ENCODE results near the gene AZGP1. TPM values are rescaled to one million over a fixed set of nuclear protein-coding genes. Genes with fewer than 3 reads are reported as not detected.
"Not testable (repeated sequence)": the region's sequence is repeated elsewhere in the genome, so short reads cannot be mapped to it uniquely, and the experiment has no call there.

AZGP1 gene
- polyA plus RNA-seq, 1 experiment, result not detected

GRCh38 chr7:99974681-99975080 is 1.1 kb downstream of the AZGP1 start:
- Histone ChIP-seq H3K27me3 (ENCODE audit: control insufficient read depth, insufficient read depth, low read length) (no peaks in the 10 kb centered on the region), H3K4me3 (ENCODE audit: low read depth, low read length) (no peak overlapping the region), H3K36me3 (ENCODE audit: control insufficient read depth, insufficient read depth, low read length) (no peaks in the 10 kb centered on the region)
- CTCF ChIA-PET, result interaction anchor here (7.9 kb wide), 1 partner anchor 17 kb away, joined by 77 read pairs; no protein-coding TSS in a partner anchor
- no peak for DNase-seq (ENCODE audit: low read depth)
- POLR2A ChIA-PET, result no interaction called here
- TF ChIP-seq CTCF (IDR thresholded peaks at IDR 0.05; ENCODE audit: insufficient read depth, low read depth, low read length), result no peak

- H3K27me3 ChIP-seq (ENCODE audit: control insufficient read depth, insufficient read depth, low read length); H3K4me3 ChIP-seq (ENCODE audit: low read depth, low read length); DNase-seq (ENCODE audit: low read depth); POLR2A ChIA-PET; H3K36me3 ChIP-seq (ENCODE audit: control insufficient read depth, insufficient read depth, low read length): not testable (repeated sequence)
- CTCF ChIA-PET, result interaction anchor here (1.9 kb wide), 1 partner anchor 16 kb away, joined by 5 read pairs; no protein-coding TSS in a partner anchor
These were observed 2.0 kb downstream of the AZGP1 start for GRCh38 chr7:99973817-99974216.

- CTCF ChIA-PET, result no interaction called here
- no peak overlapping the region for H3K4me3 ChIP-seq (ENCODE audit: low read depth, low read length)
- TF ChIP-seq CTCF (IDR thresholded peaks at IDR 0.05; ENCODE audit: insufficient read depth, low read depth, low read length), result no peak
- POLR2A ChIA-PET, result no interaction called here
- no peaks in the 10 kb centered on the region for H3K36me3 ChIP-seq (ENCODE audit: control insufficient read depth, insufficient read depth, low read length)
- DNase-seq (ENCODE audit: low read depth), result no peak
- peaks cover 1% of the 10 kb centered on the region; the same call in 1 of the 2 replicates for H3K27me3 ChIP-seq (ENCODE audit: control insufficient read depth, insufficient read depth, low read length)
These were observed 4.6 kb downstream of the AZGP1 start for GRCh38 chr7:99971242-99971641.

- CTCF ChIA-PET, result interaction anchor here (0.6 kb wide), 1 partner anchor 32 kb away, joined by 4 read pairs; no protein-coding TSS in a partner anchor
These were observed 6.0 kb downstream of the AZGP1 start for GRCh38 chr7:99969813-99970212.

GRCh38 chr7:99969298-99969697 is 6.5 kb downstream of the AZGP1 start:
- no peak for DNase-seq (ENCODE audit: low read depth)
- Histone ChIP-seq H3K4me3 (ENCODE audit: low read depth, low read length) (no peak overlapping the region), H3K27me3 (ENCODE audit: control insufficient read depth, insufficient read depth, low read length) (peaks cover 1% of the 10 kb centered on the region; the same call in 1 of the 2 replicates), H3K36me3 (ENCODE audit: control insufficient read depth, insufficient read depth, low read length) (no peaks in the 10 kb centered on the region)
- ChIA-PET POLR2A (no interaction called here), CTCF (interaction anchor here (0.6 kb wide), 1 partner anchor 33 kb away, joined by 4 read pairs; no protein-coding TSS in a partner anchor)
- TF ChIP-seq CTCF (IDR thresholded peaks at IDR 0.05; ENCODE audit: insufficient read depth, low read depth, low read length), result no peak

More at GRCh38 chr7:99969813-99970212, 6.0 kb downstream of the AZGP1 start:
- H3K4me3 ChIP-seq (ENCODE audit: low read depth, low read length); H3K36me3 ChIP-seq (ENCODE audit: control insufficient read depth, insufficient read depth, low read length); H3K27me3 ChIP-seq (ENCODE audit: control insufficient read depth, insufficient read depth, low read length); POLR2A ChIA-PET; DNase-seq (ENCODE audit: low read depth): not testable (repeated sequence)

GRCh38 chr7:99958564-99959227 is 17.1 kb downstream of the AZGP1 start:
- H3K4me3 ChIP-seq (ENCODE audit: low read depth, low read length), result no peak overlapping the region
- POLR2A ChIA-PET, result no interaction called here
- CTCF ChIA-PET, result no interaction called here
- H3K36me3 ChIP-seq (ENCODE audit: control insufficient read depth, insufficient read depth, low read length), result no peaks in the 10 kb centered on the region
- H3K27me3 ChIP-seq (ENCODE audit: control insufficient read depth, insufficient read depth, low read length), result peaks cover 2% of the 10 kb centered on the region
- TF ChIP-seq CTCF (IDR thresholded peaks at IDR 0.05; ENCODE audit: insufficient read depth, low read depth, low read length), result no peak
- no peak for DNase-seq (ENCODE audit: low read depth)
